ENCODE measurements around the gene CCR2. TPM values are rescaled to one million over a fixed set of nuclear protein-coding genes. Genes with fewer than 3 reads are reported as not detected.
"Not testable (repeated sequence)": the region's sequence is repeated elsewhere in the genome, so short reads cannot be mapped to it uniquely, and the experiment has no call there.

The CCR2 gene
- total RNA-seq, 1 experiment from 2014 or later: not detected

DNA sequence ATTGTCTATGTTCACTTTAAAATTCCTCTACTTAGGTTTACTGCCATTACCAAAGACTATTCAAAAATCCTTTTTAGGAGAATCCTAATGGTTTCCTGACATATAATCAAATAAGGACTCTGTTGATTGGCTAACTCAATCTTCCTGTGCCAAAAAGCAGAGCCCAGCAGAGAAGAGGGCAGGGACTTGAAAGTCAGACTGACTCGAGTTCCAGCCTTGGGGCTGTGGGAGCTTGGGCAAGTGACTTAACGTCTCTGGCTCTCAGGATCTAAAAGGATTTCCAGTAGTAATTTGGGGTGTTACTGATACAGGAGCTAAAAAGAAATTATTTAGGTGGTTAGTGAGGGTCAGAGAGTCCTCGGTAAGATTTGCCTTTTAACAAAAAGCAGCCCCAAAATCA is 27.7 kb downstream of the CCR2 start:
- BruUV-seq (replicated peaks): no TSS peak
- intact Hi-C loops (cut with micrococcal nuclease): no loop called here
- Mint-ChIP-seq H3K36me3 (ENCODE audit: insufficient read depth, unreplicated experiment) (no peaks in the 10 kb centered on the region), H3K4me1 (ENCODE audit: insufficient read depth, unreplicated experiment) (peaks cover 25% of the 10 kb centered on the region), H3K27me3 (ENCODE audit: insufficient read depth, unreplicated experiment) (peaks cover 11% of the 10 kb centered on the region), H3K9me3 (ENCODE audit: unreplicated experiment) (no peaks in the 10 kb centered on the region), H3K27ac (ENCODE audit: low read depth, unreplicated experiment) (no peak overlapping the region), H3K4me3 (ENCODE audit: unreplicated experiment) (no peak overlapping the region)
- TF ChIP-seq, protein P1, sequence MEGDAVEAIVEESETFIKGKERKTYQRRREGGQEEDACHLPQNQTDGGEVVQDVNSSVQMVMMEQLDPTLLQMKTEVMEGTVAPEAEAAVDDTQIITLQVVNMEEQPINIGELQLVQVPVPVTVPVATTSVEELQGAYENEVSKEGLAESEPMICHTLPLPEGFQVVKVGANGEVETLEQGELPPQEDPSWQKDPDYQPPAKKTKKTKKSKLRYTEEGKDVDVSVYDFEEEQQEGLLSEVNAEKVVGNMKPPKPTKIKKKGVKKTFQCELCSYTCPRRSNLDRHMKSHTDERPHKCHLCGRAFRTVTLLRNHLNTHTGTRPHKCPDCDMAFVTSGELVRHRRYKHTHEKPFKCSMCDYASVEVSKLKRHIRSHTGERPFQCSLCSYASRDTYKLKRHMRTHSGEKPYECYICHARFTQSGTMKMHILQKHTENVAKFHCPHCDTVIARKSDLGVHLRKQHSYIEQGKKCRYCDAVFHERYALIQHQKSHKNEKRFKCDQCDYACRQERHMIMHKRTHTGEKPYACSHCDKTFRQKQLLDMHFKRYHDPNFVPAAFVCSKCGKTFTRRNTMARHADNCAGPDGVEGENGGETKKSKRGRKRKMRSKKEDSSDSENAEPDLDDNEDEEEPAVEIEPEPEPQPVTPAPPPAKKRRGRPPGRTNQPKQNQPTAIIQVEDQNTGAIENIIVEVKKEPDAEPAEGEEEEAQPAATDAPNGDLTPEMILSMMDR (IDR thresholded peaks at IDR 0.05; ENCODE audit: unreplicated experiment): no peak
- no peak for DNase-seq (ENCODE audit: unreplicated experiment)
- ChIA-PET CTCF (interaction anchor here (1.2 to 2.1 kb wide), 3 partner anchors 12 to 443 kb away, joined by 4 to 9 read pairs (median 4); no protein-coding TSS in a partner anchor), POLR2A (no interaction called here)

DNA sequence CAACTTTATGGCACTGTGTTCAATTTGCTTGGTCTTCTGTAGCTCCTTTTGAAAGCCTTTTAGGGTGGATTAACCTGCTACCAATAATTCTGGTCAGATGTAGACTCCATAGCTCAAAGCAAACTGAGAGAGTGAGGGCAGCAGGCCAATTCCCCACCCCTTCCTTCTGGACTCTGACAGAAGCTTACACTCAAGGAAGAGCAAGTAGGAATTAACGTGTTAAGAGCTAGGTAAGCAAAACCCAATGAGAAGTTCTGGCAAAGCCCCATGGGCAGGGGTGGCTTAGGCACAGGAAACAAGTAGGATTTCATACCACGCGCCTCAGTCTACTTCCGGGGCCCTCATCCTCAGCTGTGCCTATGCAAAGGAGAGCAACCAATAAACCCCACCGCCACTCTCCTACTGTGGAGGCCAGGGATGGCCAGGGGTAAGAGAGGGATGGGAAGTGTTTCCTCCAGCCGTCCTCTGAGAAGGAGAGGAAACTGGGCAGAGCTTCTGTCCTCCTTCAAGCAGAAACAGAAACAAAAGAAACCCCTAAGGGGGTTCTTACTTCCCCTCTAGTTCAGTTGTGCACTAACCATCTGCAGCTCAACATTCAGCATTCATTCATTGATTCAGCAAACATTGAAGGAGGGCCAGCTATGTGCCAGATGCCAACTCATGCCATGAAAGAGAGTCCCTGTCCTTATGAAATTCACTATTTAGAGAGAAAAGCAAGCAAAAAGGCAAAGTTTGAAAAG is 29.5 kb downstream of the CCR2 start:
- no peaks in the 10 kb centered on the region for H3K9me3 Mint-ChIP-seq (ENCODE audit: unreplicated experiment)
- BruUV-seq (replicated peaks): no TSS peak
- TF ChIP-seq, protein P1 (IDR thresholded peaks at IDR 0.05; ENCODE audit: unreplicated experiment): no peak
- no peak overlapping the region for H3K4me3 Mint-ChIP-seq (ENCODE audit: unreplicated experiment)
- H3K27ac Mint-ChIP-seq (ENCODE audit: low read depth, unreplicated experiment): no peak overlapping the region
- DNase-seq (ENCODE audit: unreplicated experiment): no peak
- peaks cover 24% of the 10 kb centered on the region for H3K4me1 Mint-ChIP-seq (ENCODE audit: insufficient read depth, unreplicated experiment)
- H3K27me3 Mint-ChIP-seq (ENCODE audit: insufficient read depth, unreplicated experiment): peaks cover 4% of the 10 kb centered on the region
- CTCF ChIA-PET: interaction anchor here (0.5 to 2.1 kb wide), 9 partner anchors 13 to 446 kb away, joined by 3 to 9 read pairs (median 4); partner anchors contain the start of gene CCR5
- intact Hi-C loops (cut with micrococcal nuclease): no loop called here
- no peaks in the 10 kb centered on the region for H3K36me3 Mint-ChIP-seq (ENCODE audit: insufficient read depth, unreplicated experiment)
- POLR2A ChIA-PET: interaction anchor here (1.0 to 1.1 kb wide), 2 partner anchors 40 to 66 kb away, joined by 4 read pairs; no protein-coding TSS in a partner anchor

DNA sequence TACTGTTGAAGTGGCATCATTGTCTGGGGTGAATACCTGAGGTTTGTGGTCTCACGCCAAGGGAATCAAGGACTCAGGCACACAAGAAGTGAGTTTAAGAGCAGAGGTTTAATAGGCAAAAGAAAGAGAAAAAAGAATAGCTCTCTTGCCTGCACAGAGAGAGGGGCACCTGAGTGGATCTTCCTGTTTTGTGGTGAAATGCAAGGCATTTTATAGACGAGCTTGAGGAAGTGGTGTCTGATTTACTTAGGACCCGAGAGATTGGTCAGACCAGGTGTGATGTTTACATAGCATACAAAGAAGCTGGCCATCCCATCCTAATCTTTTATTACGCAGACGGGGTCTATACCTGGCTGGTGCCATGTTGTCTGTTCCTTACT is 30.0 kb downstream of the CCR2 start:
- H3K27me3 Mint-ChIP-seq (ENCODE audit: insufficient read depth, unreplicated experiment): no peaks in the 10 kb centered on the region
- no peak overlapping the region for H3K4me3 Mint-ChIP-seq (ENCODE audit: unreplicated experiment)
- BruUV-seq (replicated peaks): no TSS peak
- TF ChIP-seq, protein P1 (IDR thresholded peaks at IDR 0.05; ENCODE audit: unreplicated experiment): no peak
- no peak overlapping the region for H3K27ac Mint-ChIP-seq (ENCODE audit: low read depth, unreplicated experiment)
- CTCF ChIA-PET: interaction anchor here (0.6 to 2.0 kb wide), 7 partner anchors 13 to 445 kb away, joined by 3 to 7 read pairs (median 3); partner anchors contain the start of gene CCR5
- H3K4me1 Mint-ChIP-seq (ENCODE audit: insufficient read depth, unreplicated experiment): peaks cover 22% of the 10 kb centered on the region
- H3K36me3 Mint-ChIP-seq (ENCODE audit: insufficient read depth, unreplicated experiment): no peaks in the 10 kb centered on the region
- intact Hi-C loops (cut with micrococcal nuclease): no loop called here
- no peaks in the 10 kb centered on the region for H3K9me3 Mint-ChIP-seq (ENCODE audit: unreplicated experiment)
- POLR2A ChIA-PET: interaction anchor here (1.0 kb wide), 1 partner anchor 66 kb away, joined by 4 read pairs; no protein-coding TSS in a partner anchor
- no peak for DNase-seq (ENCODE audit: unreplicated experiment)

DNA sequence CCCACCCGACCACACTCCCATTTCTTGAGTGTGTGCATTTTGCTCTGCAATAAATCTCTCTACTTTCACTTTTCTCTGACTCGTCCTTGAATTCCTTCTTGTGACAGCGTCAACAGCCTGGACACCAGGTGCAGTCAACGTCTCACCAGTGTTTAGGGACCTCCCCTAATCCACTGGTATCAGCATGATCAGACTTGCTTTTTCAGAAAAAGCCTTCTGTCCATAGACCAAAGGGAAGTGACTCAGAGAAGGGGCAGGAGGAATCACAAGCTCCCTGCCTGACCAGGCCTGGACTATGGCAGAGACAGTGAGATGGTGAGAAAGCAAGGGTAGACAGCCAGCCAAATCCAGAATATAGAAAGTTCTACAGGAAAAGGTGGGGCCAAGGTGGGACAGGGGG is 32.3 kb downstream of the CCR2 start:
- intact Hi-C loops (cut with micrococcal nuclease): loop anchor here (2.0 kb wide), 1 partner anchor 57 kb away; no protein-coding TSS in a partner anchor
- TF ChIP-seq, protein P1 (IDR thresholded peaks at IDR 0.05; ENCODE audit: unreplicated experiment): no peak
- POLR2A ChIA-PET: interaction anchor here (0.6 to 1.3 kb wide), 12 partner anchors 8 to 1606 kb away, joined by 3 to 7 read pairs (median 3); no protein-coding TSS in a partner anchor
- Mint-ChIP-seq H3K4me3 (ENCODE audit: unreplicated experiment) (peak overlapping the region; percentile 57), H3K27ac (ENCODE audit: low read depth, unreplicated experiment) (no peak overlapping the region), H3K27me3 (ENCODE audit: insufficient read depth, unreplicated experiment) (no peaks in the 10 kb centered on the region), H3K9me3 (ENCODE audit: unreplicated experiment) (no peaks in the 10 kb centered on the region), H3K36me3 (ENCODE audit: insufficient read depth, unreplicated experiment) (no peaks in the 10 kb centered on the region), H3K4me1 (ENCODE audit: insufficient read depth, unreplicated experiment) (peaks cover 14% of the 10 kb centered on the region)
- DNase-seq (ENCODE audit: unreplicated experiment): peak; percentile 93
- CTCF ChIA-PET: interaction anchor here (1.0 to 1.9 kb wide), 4 partner anchors 9 to 301 kb away, joined by 3 to 6 read pairs (median 4); no protein-coding TSS in a partner anchor
- no TSS peak for BruUV-seq (replicated peaks)

DNA sequence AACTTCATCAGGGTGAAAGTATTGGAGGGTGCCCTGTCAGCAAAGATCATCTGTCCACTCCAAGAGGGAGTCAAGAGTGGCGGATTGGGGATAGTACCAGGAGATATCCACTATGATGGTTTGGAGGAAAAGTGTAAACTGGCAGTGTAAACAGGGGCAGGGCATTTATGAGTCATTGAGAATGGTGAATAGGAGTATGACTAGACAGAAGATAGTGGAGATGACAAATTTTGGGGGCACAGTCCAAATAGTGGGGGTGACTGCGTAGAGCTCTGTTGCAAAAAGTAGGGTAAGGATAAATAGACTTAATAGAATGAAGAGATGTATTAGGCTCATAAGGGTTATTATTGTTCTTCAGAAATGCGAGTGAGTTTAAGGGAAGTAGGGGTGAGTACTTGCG is 34.9 kb downstream of the CCR2 start:
- H3K27ac Mint-ChIP-seq (ENCODE audit: low read depth, unreplicated experiment); intact Hi-C loops (cut with micrococcal nuclease); POLR2A ChIA-PET; H3K9me3 Mint-ChIP-seq (ENCODE audit: unreplicated experiment); H3K27me3 Mint-ChIP-seq (ENCODE audit: insufficient read depth, unreplicated experiment); H3K4me3 Mint-ChIP-seq (ENCODE audit: unreplicated experiment); H3K36me3 Mint-ChIP-seq (ENCODE audit: insufficient read depth, unreplicated experiment); DNase-seq (ENCODE audit: unreplicated experiment); BruUV-seq (replicated peaks): not testable (repeated sequence)
- CTCF ChIA-PET: interaction anchor here (0.6 to 0.7 kb wide), 2 partner anchors 11 to 48 kb away, joined by 3 read pairs; no protein-coding TSS in a partner anchor
- peaks cover 24% of the 10 kb centered on the region for H3K4me1 Mint-ChIP-seq (ENCODE audit: insufficient read depth, unreplicated experiment)
